Neural progenitor cell (in vitro differentiated cells): Measurements from ENCODE around the gene CST9. TPM values are rescaled to one million over a fixed set of nuclear protein-coding genes. Genes with fewer than 3 reads are reported as not detected.

Experiments
- DNase-seq: peaks from one replicate; pipeline ENCODE4 v3.0.0-alpha.2; 2016; ENCODE audit warnings: low spot score
- H2AFZ ChIP-seq: fragments of 200-600 bp; sonication (generic); replicated peaks from 2 replicates; pipeline ENCODE4 v1.6.1; 2016; ENCODE audit warnings: antibody characterized with exemption
- H3F3A ChIP-seq: fragments of 200-600 bp; sonication (generic); 2 replicates; pipeline ENCODE4 v1.6.1; 2016; ENCODE audit warnings: antibody characterized with exemption, low read depth
- H3K27ac ChIP-seq: fragments of 200-600 bp; sonication (generic); 2 replicates; pipeline ENCODE4 v1.5.1; 2016; ENCODE audit warnings: mild to moderate bottlenecking
- H3K27me3 ChIP-seq: fragments of 200-600 bp; sonication (generic); 2 replicates; pipeline ENCODE4 v1.6.1; 2016; ENCODE audit warnings: mild to moderate bottlenecking, moderate library complexity
- H3K36me3 ChIP-seq: fragments of 200-600 bp; sonication (generic); 2 replicates; pipeline ENCODE4 v1.5.1; 2016
- H3K4me1 ChIP-seq: fragments of 200-600 bp; sonication (generic); 2 replicates; pipeline ENCODE4 v1.6.1; 2016; ENCODE audit warnings: mixed run types
- H3K4me2 ChIP-seq: fragments of 200-600 bp; sonication (generic); 2 replicates; pipeline ENCODE4 v1.6.1; 2016
- H3K4me3 ChIP-seq: fragments of 200-600 bp; sonication (generic); 2 replicates; pipeline ENCODE4 v1.5.1; 2016
- H3K79me2 ChIP-seq: fragments of 200-600 bp; sonication (generic); 2 replicates; pipeline ENCODE4 v1.6.1; 2016; ENCODE audit warnings: low read depth
- H3K9ac ChIP-seq: fragments of 200-600 bp; sonication (generic); 2 replicates; pipeline ENCODE4 v1.6.1; 2016
- H3K9me3 ChIP-seq: fragments of 200-600 bp; sonication (generic); 2 replicates; pipeline ENCODE4 v1.5.1; 2016; ENCODE audit warnings: low read depth
- H4K20me1 ChIP-seq: fragments of 200-600 bp; sonication (generic); 2 replicates; pipeline ENCODE4 v1.6.1; 2016; ENCODE audit warnings: low read depth
- H3K27ac Mint-ChIP-seq: 3 replicates; pipeline ENCODE4 v1.8.0; 2021; ENCODE audit warnings: mixed read lengths
- H3K27me3 Mint-ChIP-seq: 2 replicates; pipeline ENCODE4 v1.8.0; 2022; ENCODE audit warnings: low read depth, mild to moderate bottlenecking, inconsistent platforms, moderate library complexity, mixed read lengths; ENCODE audit not compliant: insufficient read depth
- H3K36me3 Mint-ChIP-seq: 3 replicates; pipeline ENCODE4 v1.8.0; 2021; ENCODE audit warnings: mixed read lengths
- H3K4me1 Mint-ChIP-seq: 3 replicates; pipeline ENCODE4 v1.8.0; 2021; ENCODE audit warnings: mixed read lengths
- H3K4me3 Mint-ChIP-seq: 3 replicates; pipeline ENCODE4 v1.8.0; 2021; ENCODE audit warnings: mild to moderate bottlenecking, moderate library complexity, mixed read lengths
- H3K9me3 Mint-ChIP-seq: 3 replicates; pipeline ENCODE4 v1.8.0; 2020; ENCODE audit warnings: mixed read lengths
- CTCF ChIP-seq: fragments of 200-600 bp; sonication (generic); IDR thresholded peaks from 2 replicates; pipeline ENCODE4 v1.5.1; 2017; ENCODE audit warnings: antibody characterized with exemption, mild to moderate bottlenecking
- EZH2 ChIP-seq: fragments of 200-600 bp; sonication (generic); IDR thresholded peaks from 2 replicates; pipeline ENCODE4 v1.6.1; 2017; ENCODE audit warnings: antibody characterized with exemption, mild to moderate bottlenecking, moderate library complexity
- EZH2phosphoT487 ChIP-seq: fragments of 200-600 bp; sonication (generic); IDR thresholded peaks from 2 replicates; pipeline ENCODE4 v1.6.1; 2017; ENCODE audit warnings: antibody characterized with exemption
- total RNA-seq: library from RNA; depleted of rRNA; stranded (reverse); fragments of >200 nt; gene quantifications from 2 replicates; pipeline ENCODE4 v1.2.3, GENCODE V29; 2015; ENCODE audit warnings: low replicate concordance

The CST9 gene
- total RNA-seq, 1 donor from 2014 or later: not detected

GRCh38 chr20:23653400-23653938, 47.8 kb upstream of the CST9 start:
- H3K4me3 Mint-ChIP-seq: no peak overlapping the region
- Histone ChIP-seq H3K79me2 (no peaks in the 10 kb centered on the region), H3K9me3 (no peaks in the 10 kb centered on the region), H3K4me1 (no peaks in the 10 kb centered on the region), H3K27me3 (no peaks in the 10 kb centered on the region), H3K9ac (no peak overlapping the region), H3K4me3 (no peak overlapping the region), H3K36me3 (no peaks in the 10 kb centered on the region), H4K20me1 (no peaks in the 10 kb centered on the region), H3F3A (no peaks in the 10 kb centered on the region), H2AFZ (no peak overlapping the region), H3K27ac (no peak overlapping the region), H3K4me2 (no peak overlapping the region)
- H3K27ac Mint-ChIP-seq: no peak overlapping the region
- DNase-seq: no peak
- peaks cover 6% of the 10 kb centered on the region for H3K27me3 Mint-ChIP-seq
- no peak for TF ChIP-seq CTCF
- TF ChIP-seq EZH2phosphoT487: no peak
- no peak for TF ChIP-seq EZH2
- peaks cover 5% of the 10 kb centered on the region for H3K4me1 Mint-ChIP-seq
- H3K9me3 Mint-ChIP-seq: no peaks in the 10 kb centered on the region
- H3K36me3 Mint-ChIP-seq: no peaks in the 10 kb centered on the region

GRCh38 chr20:23652926-23653325, 47.2 kb upstream of the CST9 start:
- peaks cover 6% of the 10 kb centered on the region for H3K27me3 Mint-ChIP-seq
- no peaks in the 10 kb centered on the region for H3K9me3 ChIP-seq
- TF ChIP-seq EZH2: no peak
- TF ChIP-seq CTCF: no peak
- no peak for TF ChIP-seq EZH2phosphoT487
- no peak overlapping the region for H3K4me3 Mint-ChIP-seq
- H3K36me3 Mint-ChIP-seq: no peaks in the 10 kb centered on the region
- H3K79me2 ChIP-seq: no peaks in the 10 kb centered on the region
- no peaks in the 10 kb centered on the region for H3K4me1 ChIP-seq
- no peaks in the 10 kb centered on the region for H3K27me3 ChIP-seq
- H3K27ac Mint-ChIP-seq: no peak overlapping the region
- H3K4me2 ChIP-seq: no peak overlapping the region
- H4K20me1 ChIP-seq: no peaks in the 10 kb centered on the region
- H2AFZ ChIP-seq: no peak overlapping the region
- no peak overlapping the region for H3K4me3 ChIP-seq
- no peaks in the 10 kb centered on the region for H3F3A ChIP-seq
- H3K9me3 Mint-ChIP-seq: no peaks in the 10 kb centered on the region
- no peak overlapping the region for H3K27ac ChIP-seq
- peaks cover 5% of the 10 kb centered on the region for H3K4me1 Mint-ChIP-seq
- H3K36me3 ChIP-seq: no peaks in the 10 kb centered on the region
- H3K9ac ChIP-seq: no peak overlapping the region
- DNase-seq: no peak

GRCh38 chr20:23652371-23652770, 46.7 kb upstream of the CST9 start:
- Mint-ChIP-seq H3K27me3 (peaks cover 6% of the 10 kb centered on the region), H3K4me3 (no peak overlapping the region), H3K36me3 (no peaks in the 10 kb centered on the region), H3K27ac (no peak overlapping the region), H3K9me3 (no peaks in the 10 kb centered on the region), H3K4me1 (peaks cover 5% of the 10 kb centered on the region)
- Histone ChIP-seq H3K9me3 (no peaks in the 10 kb centered on the region), H3K4me3 (no peak overlapping the region), H3K79me2 (no peaks in the 10 kb centered on the region), H3F3A (no peaks in the 10 kb centered on the region), H3K27ac (no peak overlapping the region), H3K4me1 (no peaks in the 10 kb centered on the region), H3K4me2 (no peak overlapping the region), H3K9ac (no peak overlapping the region), H3K36me3 (no peaks in the 10 kb centered on the region), H2AFZ (no peak overlapping the region), H4K20me1 (no peaks in the 10 kb centered on the region), H3K27me3 (no peaks in the 10 kb centered on the region)
- TF ChIP-seq EZH2: no peak
- no peak for TF ChIP-seq CTCF
- TF ChIP-seq EZH2phosphoT487: no peak
- DNase-seq: no peak
